GM12878 (cell line): ENCODE measurements around the gene TOPBP1. TPM values are rescaled to one million over a fixed set of nuclear protein-coding genes. Genes with fewer than 3 reads are reported as not detected.

ENCODE experiments used
- HDAC2 ChIP-seq: fragments of 200-600 bp; sonication (generic); IDR thresholded peaks from 2 replicates; pipeline ENCODE4 v1.6.1; 2017
- ZBED1 ChIP-seq: IDR thresholded peaks from 2 replicates; pipeline ENCODE4 v1.6.1; 2016; ENCODE audit warnings: borderline replicate concordance
- polyA plus RNA-seq, 11 experiments: library from polyadenylated mRNA; depleted of rRNA in 4 of 11; unstranded in 6 of 11; stranded (reverse) in 5 of 11; fragments of >200 nt; fragmentation: Nextera tagmentation in 4 of 11; fragmentation: Illumina TruSeq in 1 of 11; extraction: Ambion mirVana in 4 of 11; extraction: Trizol in 1 of 11; gene quantifications; 1 replicate in 1 of 11; 2 replicates in 10 of 11; pipeline versions ENCODE4 v1.2.1 to v1.2.3, GENCODE V29; 2011 to 2016; ENCODE audit warnings: inconsistent platforms in 2 of 11, missing spikeins in 2 of 11, low read depth in 1 of 11
- total RNA-seq, 4 experiments: library from RNA; depleted of rRNA in 3 of 4; stranded (reverse); fragments of >200 nt in 3 of 4; fragmentation: Illumina TruSeq in 1 of 4; extraction: Trizol in 1 of 4; gene quantifications; 2 replicates each; pipeline versions ENCODE4 v1.2.1 to v1.2.3, GENCODE V29; 2013 to 2021
- TF ChIP-seq, protein P1 (sequence below): fragments of 450-650 bp; IDR thresholded peaks from 2 replicates; pipeline ENCODE4 v1.6.1; 2018; ENCODE audit warnings: mild to moderate bottlenecking, low read depth, moderate library complexity; ENCODE audit not compliant: partially characterized antibody
- TF ChIP-seq, protein P2 (sequence below): fragments of 450-650 bp; formaldehyde crosslinking; IDR thresholded peaks from 2 replicates; pipeline ENCODE4 v1.5.0; 2022; ENCODE audit warnings: mild to moderate bottlenecking, missing genetic modification characterization

TOPBP1 gene
- total and polyA plus RNA-seq, 10 of the 15 experiments (the other 5 are each of a cell fraction or from before 2014, with no cell fraction given): 18.3 to 99.3 (median 61.5) TPM

DNA sequence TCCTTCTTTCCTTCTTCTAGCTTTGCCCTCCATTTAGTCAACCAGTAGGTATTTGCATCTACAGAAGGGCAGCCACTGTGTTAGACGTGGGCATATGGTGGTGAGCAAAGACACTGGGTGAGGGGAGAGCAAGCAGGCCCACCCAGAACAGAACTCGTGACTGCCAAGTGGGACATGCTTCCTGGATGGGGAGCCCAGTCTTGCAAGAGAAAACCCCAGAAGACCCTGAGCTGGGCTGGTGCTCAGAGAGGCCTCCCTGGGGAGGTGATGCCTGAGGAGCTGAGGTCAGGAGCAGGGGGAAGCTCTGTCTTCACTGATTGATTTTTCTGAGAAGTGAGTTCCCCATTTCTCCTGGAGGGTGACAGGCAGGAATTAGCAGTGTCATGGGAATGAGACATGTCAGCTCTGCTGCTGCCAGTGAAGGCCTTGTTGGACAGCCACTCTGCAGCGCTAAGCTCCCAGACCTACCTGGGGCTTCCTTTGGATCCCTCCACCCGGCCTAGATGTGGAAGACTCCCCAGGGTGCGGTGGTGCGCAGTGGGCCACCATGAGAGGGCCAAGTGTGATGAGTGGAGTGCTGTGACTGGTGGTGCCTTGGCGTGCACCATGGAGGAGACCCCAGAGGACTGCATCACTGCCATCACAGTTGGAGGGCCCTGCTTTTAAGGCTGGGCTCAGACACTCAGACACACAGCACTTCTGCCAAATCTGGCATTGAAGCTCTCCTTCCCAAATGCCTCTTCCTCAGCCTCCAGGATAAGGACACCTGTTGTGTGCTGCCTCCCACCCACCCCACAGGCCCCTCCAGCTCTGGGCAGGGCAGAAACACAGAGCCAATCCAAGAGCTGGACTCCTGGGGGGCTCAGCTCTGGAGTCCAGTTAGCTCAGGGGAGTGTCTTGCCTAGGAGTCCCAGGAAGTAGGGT lies 40.0 kb upstream of the TOPBP1 start (continued):
- TF ChIP-seq, protein P1, sequence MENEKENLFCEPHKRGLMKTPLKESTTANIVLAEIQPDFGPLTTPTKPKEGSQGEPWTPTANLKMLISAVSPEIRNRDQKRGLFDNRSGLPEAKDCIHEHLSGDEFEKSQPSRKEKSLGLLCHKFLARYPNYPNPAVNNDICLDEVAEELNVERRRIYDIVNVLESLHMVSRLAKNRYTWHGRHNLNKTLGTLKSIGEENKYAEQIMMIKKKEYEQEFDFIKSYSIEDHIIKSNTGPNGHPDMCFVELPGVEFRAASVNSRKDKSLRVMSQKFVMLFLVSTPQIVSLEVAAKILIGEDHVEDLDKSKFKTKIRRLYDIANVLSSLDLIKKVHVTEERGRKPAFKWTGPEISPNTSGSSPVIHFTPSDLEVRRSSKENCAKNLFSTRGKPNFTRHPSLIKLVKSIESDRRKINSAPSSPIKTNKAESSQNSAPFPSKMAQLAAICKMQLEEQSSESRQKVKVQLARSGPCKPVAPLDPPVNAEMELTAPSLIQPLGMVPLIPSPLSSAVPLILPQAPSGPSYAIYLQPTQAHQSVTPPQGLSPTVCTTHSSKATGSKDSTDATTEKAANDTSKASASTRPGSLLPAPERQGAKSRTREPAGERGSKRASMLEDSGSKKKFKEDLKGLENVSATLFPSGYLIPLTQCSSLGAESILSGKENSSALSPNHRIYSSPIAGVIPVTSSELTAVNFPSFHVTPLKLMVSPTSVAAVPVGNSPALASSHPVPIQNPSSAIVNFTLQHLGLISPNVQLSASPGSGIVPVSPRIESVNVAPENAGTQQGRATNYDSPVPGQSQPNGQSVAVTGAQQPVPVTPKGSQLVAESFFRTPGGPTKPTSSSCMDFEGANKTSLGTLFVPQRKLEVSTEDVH: no peak
- TF ChIP-seq HDAC2 (no peak), ZBED1 (no peak)
- TF ChIP-seq, protein P2, sequence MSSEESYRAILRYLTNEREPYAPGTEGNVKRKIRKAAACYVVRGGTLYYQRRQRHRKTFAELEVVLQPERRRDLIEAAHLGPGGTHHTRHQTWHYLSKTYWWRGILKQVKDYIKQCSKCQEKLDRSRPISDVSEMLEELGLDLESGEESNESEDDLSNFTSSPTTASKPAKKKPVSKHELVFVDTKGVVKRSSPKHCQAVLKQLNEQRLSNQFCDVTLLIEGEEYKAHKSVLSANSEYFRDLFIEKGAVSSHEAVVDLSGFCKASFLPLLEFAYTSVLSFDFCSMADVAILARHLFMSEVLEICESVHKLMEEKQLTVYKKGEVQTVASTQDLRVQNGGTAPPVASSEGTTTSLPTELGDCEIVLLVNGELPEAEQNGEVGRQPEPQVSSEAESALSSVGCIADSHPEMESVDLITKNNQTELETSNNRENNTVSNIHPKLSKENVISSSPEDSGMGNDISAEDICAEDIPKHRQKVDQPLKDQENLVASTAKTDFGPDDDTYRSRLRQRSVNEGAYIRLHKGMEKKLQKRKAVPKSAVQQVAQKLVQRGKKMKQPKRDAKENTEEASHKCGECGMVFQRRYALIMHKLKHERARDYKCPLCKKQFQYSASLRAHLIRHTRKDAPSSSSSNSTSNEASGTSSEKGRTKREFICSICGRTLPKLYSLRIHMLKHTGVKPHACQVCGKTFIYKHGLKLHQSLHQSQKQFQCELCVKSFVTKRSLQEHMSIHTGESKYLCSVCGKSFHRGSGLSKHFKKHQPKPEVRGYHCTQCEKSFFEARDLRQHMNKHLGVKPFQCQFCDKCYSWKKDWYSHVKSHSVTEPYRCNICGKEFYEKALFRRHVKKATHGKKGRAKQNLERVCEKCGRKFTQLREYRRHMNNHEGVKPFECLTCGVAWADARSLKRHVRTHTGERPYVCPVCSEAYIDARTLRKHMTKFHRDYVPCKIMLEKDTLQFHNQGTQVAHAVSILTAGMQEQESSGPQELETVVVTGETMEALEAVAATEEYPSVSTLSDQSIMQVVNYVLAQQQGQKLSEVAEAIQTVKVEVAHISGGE: no peak
- TF ChIP-seq, all 136 proteins: peak for 0
